ENCODE data around the gene VKORC1L1. TPM values are rescaled to one million over a fixed set of nuclear protein-coding genes. Genes with fewer than 3 reads are reported as not detected.
"Not testable (repeated sequence)": the region's sequence is repeated elsewhere in the genome, so short reads cannot be mapped to it uniquely, and the experiment has no call there.

The VKORC1L1 gene
- total RNA-seq, 1 donor from 2014 or later, result 20.8 TPM

GRCh38 chr7:65879292-65880153 is 6.6 kb downstream of the VKORC1L1 start:
- DNase-seq (ENCODE audit: missing footprints); intact Hi-C loops (cut with DNase I); ATAC-seq: not testable (repeated sequence)

GRCh38 chr7:65880242-65880641 is 7.4 kb downstream of the VKORC1L1 start:
- intact Hi-C loops (cut with DNase I); DNase-seq (ENCODE audit: missing footprints); ATAC-seq: not testable (repeated sequence)

DNA sequence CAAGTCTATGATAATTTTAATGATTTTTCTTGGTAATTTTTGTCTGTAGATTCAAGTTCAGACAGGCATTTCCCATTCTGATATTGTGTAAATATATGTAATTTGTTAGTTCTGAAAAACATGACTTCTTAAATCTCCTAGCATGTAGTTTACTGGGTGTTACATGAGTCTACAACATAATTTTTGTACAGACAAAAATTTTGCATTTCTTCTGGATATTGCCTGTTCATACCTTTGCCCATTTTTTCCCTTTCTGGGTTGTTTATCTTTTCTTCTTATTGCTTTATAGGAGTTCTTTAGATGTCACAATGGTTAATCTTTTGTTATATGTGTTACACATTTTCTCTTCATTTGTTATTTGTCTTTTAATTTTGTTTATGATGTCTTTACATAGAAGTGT is 12.1 kb downstream of the VKORC1L1 start:
- intact Hi-C loops (cut with DNase I); DNase-seq (ENCODE audit: missing footprints); ATAC-seq: not testable (repeated sequence)

DNA sequence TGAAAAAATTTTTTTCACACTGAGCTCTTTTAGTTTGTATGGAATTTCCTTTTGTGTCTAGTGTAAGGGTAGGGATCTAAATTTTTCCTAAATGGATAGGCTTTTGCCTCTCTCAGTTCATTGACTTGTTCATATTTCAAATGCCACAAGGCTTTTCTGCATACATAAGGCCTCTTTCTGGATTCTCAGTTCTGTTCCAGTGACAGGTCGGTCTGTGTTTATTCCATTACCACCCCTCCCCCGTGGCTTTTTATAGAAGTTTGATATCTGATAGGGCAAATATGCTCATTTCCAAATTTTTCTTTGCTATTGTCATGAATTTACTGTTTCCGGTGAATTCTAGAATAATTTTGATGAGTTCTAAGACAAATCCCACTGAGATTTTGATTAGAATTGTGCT is 12.7 kb downstream of the VKORC1L1 start:
- ATAC-seq; intact Hi-C loops (cut with DNase I); DNase-seq (ENCODE audit: missing footprints): not testable (repeated sequence)

DNA sequence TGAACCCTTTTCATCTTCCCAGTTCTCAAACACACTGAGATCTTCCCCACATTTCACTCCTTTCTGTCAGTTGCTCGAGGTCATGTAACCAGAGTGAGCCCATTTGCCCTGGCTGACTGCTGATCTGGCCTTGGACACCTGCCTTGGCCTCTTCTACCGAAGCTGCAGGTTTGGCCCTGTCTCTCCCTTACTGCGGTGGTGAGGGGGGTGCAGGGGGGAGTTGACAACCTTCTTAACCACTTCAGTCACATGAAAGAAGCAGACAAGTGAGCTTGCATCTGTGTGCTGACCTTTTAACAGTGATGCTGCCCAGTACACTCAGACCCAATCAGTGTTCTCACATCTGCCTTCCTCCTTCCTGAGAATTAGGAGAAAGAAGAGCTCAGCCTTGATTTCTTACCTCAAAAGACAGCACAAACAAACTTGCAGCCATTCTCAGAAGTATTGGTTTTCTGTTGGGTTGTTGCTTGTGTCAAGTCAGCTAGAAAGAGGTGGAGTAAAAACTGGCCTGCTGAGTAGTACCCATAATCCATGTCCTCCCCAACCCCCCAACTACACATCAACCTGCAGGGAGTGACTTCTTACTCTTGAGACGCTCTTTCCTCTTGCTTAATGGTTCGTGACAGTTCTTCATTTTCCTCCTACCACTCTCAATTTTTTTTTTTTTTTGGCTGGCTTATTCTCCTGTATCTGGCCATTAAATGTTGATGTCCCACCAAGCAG is 15.7 kb downstream of the VKORC1L1 start:
- not testable (repeated sequence) for DNase-seq (ENCODE audit: missing footprints); ATAC-seq

GRCh38 chr7:65889722-65890121 is 16.8 kb downstream of the VKORC1L1 start:
- ATAC-seq; DNase-seq (ENCODE audit: missing footprints); intact Hi-C loops (cut with DNase I): not testable (repeated sequence)

More for the DNA sequence above, 15.7 kb downstream of the VKORC1L1 start:
- intact Hi-C loops (cut with DNase I), result not testable (repeated sequence)

GRCh38 chr7:65892161-65892560 is 19.3 kb downstream of the VKORC1L1 start:
- ATAC-seq, result no peak
- intact Hi-C loops (cut with DNase I), result no loop called here
- DNase-seq (ENCODE audit: missing footprints), result no peak

GRCh38 chr7:65892835-65893234 is 20.0 kb downstream of the VKORC1L1 start:
- intact Hi-C loops (cut with DNase I), result no loop called here
- ATAC-seq (peak; percentile 64), DNase-seq (ENCODE audit: missing footprints) (no peak)

GRCh38 chr7:65896279-65896870 is 23.5 kb downstream of the VKORC1L1 start:
- intact Hi-C loops (cut with DNase I), result no loop called here
- no peak for DNase-seq (ENCODE audit: missing footprints)
- ATAC-seq, result no peak

- ATAC-seq; intact Hi-C loops (cut with DNase I); DNase-seq (ENCODE audit: missing footprints): not testable (repeated sequence)
These were observed 24.4 kb downstream of the VKORC1L1 start for GRCh38 chr7:65897289-65897688.

DNA sequence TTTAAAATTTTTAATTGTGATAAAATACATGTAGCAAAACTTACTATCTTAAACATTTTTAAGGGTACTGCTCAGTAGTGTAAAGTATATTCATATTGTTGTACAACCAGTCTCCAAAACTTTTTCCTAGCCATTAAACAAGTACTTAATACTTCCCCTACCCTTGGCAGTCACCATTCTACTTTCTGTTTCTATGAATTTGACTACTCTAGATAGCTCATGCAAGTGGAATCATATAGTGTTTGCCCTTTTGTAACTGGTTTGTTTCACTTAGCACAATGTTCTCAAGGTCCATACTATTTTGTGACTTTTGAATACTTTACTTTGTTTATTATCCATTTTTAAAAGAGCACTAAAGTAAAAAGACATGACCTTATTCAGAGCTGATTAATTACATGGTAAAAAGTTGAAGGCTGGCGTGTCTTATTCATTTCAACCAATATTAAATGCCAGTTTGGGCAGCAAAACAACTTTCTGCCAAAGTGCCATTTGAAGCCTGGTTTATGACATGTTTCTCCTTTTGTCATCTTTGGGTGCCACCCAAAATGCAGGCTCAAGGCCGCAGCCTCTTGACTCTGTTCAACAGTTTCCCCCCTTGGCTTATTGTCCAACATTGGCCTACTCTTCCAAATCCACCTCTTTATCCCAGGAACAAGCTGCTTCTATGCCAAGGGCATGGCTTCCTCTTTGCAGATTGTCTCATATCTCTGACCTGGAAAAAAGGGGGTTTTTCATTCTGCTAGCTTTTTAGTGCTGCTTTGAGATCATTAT is 26.0 kb downstream of the VKORC1L1 start:
- intact Hi-C loops (cut with DNase I); ATAC-seq; DNase-seq (ENCODE audit: missing footprints): not testable (repeated sequence)

DNA sequence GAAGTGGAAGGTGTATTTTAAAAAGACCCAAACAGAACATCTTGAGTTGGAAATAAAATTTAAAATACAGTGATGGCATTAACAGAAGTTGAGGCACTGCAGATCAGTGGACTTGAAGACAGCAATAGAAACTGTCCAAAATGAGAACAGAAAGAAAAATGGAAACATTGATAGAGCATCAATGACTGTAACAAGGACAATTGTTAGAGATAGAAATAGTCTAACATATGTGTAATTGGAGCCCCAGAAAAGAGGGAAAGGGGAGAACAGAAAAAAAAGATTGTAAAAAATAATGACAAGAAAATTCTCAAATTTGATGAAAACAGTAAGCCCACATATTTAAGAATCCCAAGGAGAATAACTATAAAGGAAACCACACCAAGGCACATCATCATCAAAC is 29.4 kb downstream of the VKORC1L1 start:
- no peak for DNase-seq (ENCODE audit: missing footprints)
- intact Hi-C loops (cut with DNase I), result no loop called here
- ATAC-seq, result no peak

GRCh38 chr7:65907501-65908198 is 34.8 kb downstream of the VKORC1L1 start:
- ATAC-seq, result no peak
- DNase-seq (ENCODE audit: missing footprints), result no peak
- intact Hi-C loops (cut with DNase I), result no loop called here

- no peak for DNase-seq (ENCODE audit: missing footprints)
- no peak for ATAC-seq
- intact Hi-C loops (cut with DNase I), result no loop called here
These were observed 37.4 kb downstream of the VKORC1L1 start for GRCh38 chr7:65910237-65910636.

DNA sequence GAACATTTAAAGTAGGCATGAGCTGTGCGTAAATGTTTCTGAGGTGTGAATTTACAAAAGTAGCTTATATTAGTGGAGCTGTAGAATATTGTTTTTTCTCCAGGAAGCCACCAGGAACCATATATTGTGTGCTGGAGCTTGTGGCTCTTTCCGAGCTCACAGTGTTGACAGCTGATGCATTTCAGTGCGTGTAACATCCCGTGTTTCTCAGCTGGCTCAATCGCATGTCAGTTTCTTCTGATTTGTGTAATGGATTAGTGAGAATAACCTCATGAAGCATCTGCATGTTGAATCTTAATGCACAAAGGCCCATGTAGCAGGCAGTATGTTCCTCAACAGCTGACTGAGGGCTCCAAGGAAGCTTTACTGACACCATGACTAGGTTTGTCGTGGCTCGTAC is 39.4 kb downstream of the VKORC1L1 start:
- DNase-seq (ENCODE audit: missing footprints) (no peak), ATAC-seq (no peak)
- intact Hi-C loops (cut with DNase I), result no loop called here

GRCh38 chr7:65915921-65916657 is 43.2 kb downstream of the VKORC1L1 start:
- ATAC-seq (no peak), DNase-seq (ENCODE audit: missing footprints) (no peak)
- intact Hi-C loops (cut with DNase I), result no loop called here

DNA sequence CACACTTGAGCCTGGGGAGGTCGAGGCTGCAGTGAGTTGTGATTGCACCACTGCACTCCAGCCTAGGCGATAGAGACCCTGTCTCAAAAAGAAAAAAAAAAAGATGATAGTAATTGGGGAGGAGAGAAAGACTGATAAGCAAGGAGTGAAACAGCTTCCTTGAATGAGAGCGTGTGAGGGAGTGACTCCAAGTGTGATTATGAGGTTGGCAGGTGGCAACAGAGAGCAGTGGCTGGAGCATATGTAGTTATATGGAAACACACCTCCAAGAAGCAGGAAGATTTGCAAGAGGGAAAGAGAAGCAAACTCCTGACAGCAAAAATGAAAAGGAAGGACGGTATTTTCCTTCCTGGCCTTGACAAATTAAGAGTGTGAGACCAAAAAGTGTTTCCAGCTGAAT is 50.4 kb downstream of the VKORC1L1 start:
- DNase-seq (ENCODE audit: missing footprints) (no peak), ATAC-seq (no peak)
- intact Hi-C loops (cut with DNase I), result no loop called here

Measured in Right ventricle myocardium inferior (tissue), 1 donor.